ENCODE results near the gene ZNF423. TPM values are rescaled to one million over a fixed set of nuclear protein-coding genes. Genes with fewer than 3 reads are reported as not detected.
A peak's percentile ranks its signal among the peaks of the same experiment; 100 is the strongest.

Gene ZNF423
- total RNA-seq, 1 donor from 2014 or later = 10.6 TPM

DNA sequence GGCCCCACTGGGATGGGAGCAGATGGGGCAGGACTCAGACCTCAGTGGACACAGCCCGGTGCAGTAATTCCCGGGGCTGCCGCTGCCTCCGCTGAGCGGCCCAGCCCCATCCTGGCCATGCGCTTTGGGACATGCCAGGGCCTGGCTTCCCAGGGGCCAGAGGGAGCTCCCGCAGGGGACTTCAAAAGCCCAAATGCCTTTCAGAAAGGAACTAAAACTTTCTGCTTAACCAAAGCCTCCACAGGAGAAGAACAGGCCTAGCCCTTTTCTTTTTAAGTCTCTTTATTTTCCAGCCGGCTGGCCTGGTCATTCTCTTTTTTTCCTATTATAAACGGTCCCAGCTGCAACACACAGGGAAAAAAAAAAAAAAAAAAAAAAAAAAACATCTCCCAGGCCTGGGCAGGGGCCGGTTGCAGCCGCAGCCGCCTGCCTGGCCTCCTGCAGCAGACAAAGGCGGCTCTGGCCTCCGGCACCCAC, 10.7 kb upstream of the ZNF423 start:
- Histone ChIP-seq H3K4me2 (ENCODE audit: low read length) (no peak overlapping the region), H2AFZ (ENCODE audit: low read depth, low read length) (peak overlapping the region; percentile 18), H3K9ac (ENCODE audit: low read length) (no peak overlapping the region), H3K4me1 (ENCODE audit: insufficient read depth, low read length) (no peaks in the 10 kb centered on the region), H3K27ac (ENCODE audit: low read depth, low read length) (no peak overlapping the region), H3K79me2 (ENCODE audit: insufficient read depth, low read length) (no peaks in the 10 kb centered on the region), H4K20me1 (ENCODE audit: insufficient read depth, low read length) (no peaks in the 10 kb centered on the region), H3K27me3 (ENCODE audit: insufficient read depth, low read length) (peaks cover 14% of the 10 kb centered on the region), H3K36me3 (ENCODE audit: insufficient read depth, low read length) (no peaks in the 10 kb centered on the region), H3K9me3 (ENCODE audit: insufficient read depth, low read depth, low read length) (no peaks in the 10 kb centered on the region), H3K4me3 (ENCODE audit: insufficient read depth, low read depth, low read length) (no peak overlapping the region)
- Mint-ChIP-seq H3K27ac (ENCODE audit: unreplicated experiment) (no peak overlapping the region), H3K4me1 (ENCODE audit: low read depth, unreplicated experiment) (no peaks in the 10 kb centered on the region), H3K27me3 (ENCODE audit: low read depth, unreplicated experiment) (peaks cover 37% of the 10 kb centered on the region), H3K4me3 (ENCODE audit: unreplicated experiment) (no peak overlapping the region), H3K9me3 (ENCODE audit: unreplicated experiment) (no peaks in the 10 kb centered on the region), H3K36me3 (ENCODE audit: low read depth, unreplicated experiment) (no peaks in the 10 kb centered on the region)
- TF ChIP-seq EZH2 (IDR thresholded peaks at IDR 0.05; ENCODE audit: insufficient read depth, low read length) (no peak), CTCF (IDR thresholded peaks at IDR 0.05; ENCODE audit: insufficient read depth, low read depth, low read length) (no peak)
- FAIRE-seq (no peak), DNase-seq (ENCODE audit: low read depth) (no peak)

- TF ChIP-seq EZH2 (IDR thresholded peaks at IDR 0.05; ENCODE audit: insufficient read depth, low read length) = no peak
- TF ChIP-seq CTCF (IDR thresholded peaks at IDR 0.05; ENCODE audit: insufficient read depth, low read depth, low read length) = no peak
- no peaks in the 10 kb centered on the region for H3K9me3 Mint-ChIP-seq (ENCODE audit: unreplicated experiment)
- no peaks in the 10 kb centered on the region for H4K20me1 ChIP-seq (ENCODE audit: insufficient read depth, low read length)
- no peak overlapping the region for H2AFZ ChIP-seq (ENCODE audit: low read depth, low read length)
- peaks cover 7% of the 10 kb centered on the region for H3K4me1 ChIP-seq (ENCODE audit: insufficient read depth, low read length)
- H3K27ac ChIP-seq (ENCODE audit: low read depth, low read length) = no peak overlapping the region
- no peaks in the 10 kb centered on the region for H3K79me2 ChIP-seq (ENCODE audit: insufficient read depth, low read length)
- DNase-seq (ENCODE audit: low read depth) = no peak
- H3K36me3 Mint-ChIP-seq (ENCODE audit: low read depth, unreplicated experiment) = no peaks in the 10 kb centered on the region
- H3K27me3 ChIP-seq (ENCODE audit: insufficient read depth, low read length) = peaks cover 18% of the 10 kb centered on the region
- peaks cover 41% of the 10 kb centered on the region for H3K27me3 Mint-ChIP-seq (ENCODE audit: low read depth, unreplicated experiment)
- no peaks in the 10 kb centered on the region for H3K4me1 Mint-ChIP-seq (ENCODE audit: low read depth, unreplicated experiment)
- no peaks in the 10 kb centered on the region for H3K36me3 ChIP-seq (ENCODE audit: insufficient read depth, low read length)
- no peak overlapping the region for H3K4me2 ChIP-seq (ENCODE audit: low read length)
- H3K27ac Mint-ChIP-seq (ENCODE audit: unreplicated experiment) = no peak overlapping the region
- no peak for FAIRE-seq
- no peaks in the 10 kb centered on the region for H3K9me3 ChIP-seq (ENCODE audit: insufficient read depth, low read depth, low read length)
- H3K4me3 Mint-ChIP-seq (ENCODE audit: unreplicated experiment) = no peak overlapping the region
- H3K9ac ChIP-seq (ENCODE audit: low read length) = no peak overlapping the region
- no peak overlapping the region for H3K4me3 ChIP-seq (ENCODE audit: insufficient read depth, low read depth, low read length)
Measured at GRCh38 chr16:49862694-49863093, 6.8 kb upstream of the ZNF423 start.

DNA sequence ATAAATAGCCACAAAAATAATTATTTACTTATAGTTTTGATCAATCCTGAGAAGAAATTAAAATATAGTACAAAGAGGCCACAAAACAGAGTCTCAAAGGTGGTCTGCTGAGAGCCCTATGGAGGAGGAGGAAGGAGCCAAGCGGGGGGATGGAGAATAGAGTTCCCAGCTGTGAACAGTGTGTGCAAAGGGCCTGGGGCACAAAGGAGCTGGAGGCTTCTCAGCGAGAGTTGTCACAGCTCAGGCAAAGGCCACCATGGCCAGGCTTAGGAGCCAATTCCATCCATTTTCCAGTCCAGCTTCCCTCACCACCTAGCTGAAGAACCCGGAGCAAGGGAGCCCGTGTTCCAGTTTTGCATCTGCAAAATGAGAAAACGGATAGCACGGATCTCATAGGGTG, 5.4 kb upstream of the ZNF423 start:
- H3K27ac Mint-ChIP-seq (ENCODE audit: unreplicated experiment) = no peak overlapping the region
- H3K4me3 Mint-ChIP-seq (ENCODE audit: unreplicated experiment) = no peak overlapping the region
- H3K79me2 ChIP-seq (ENCODE audit: insufficient read depth, low read length) = no peaks in the 10 kb centered on the region
- FAIRE-seq = no peak
- peaks cover 7% of the 10 kb centered on the region for H3K4me1 ChIP-seq (ENCODE audit: insufficient read depth, low read length)
- no peaks in the 10 kb centered on the region for H3K36me3 ChIP-seq (ENCODE audit: insufficient read depth, low read length)
- no peak overlapping the region for H3K4me3 ChIP-seq (ENCODE audit: insufficient read depth, low read depth, low read length)
- no peak overlapping the region for H3K27ac ChIP-seq (ENCODE audit: low read depth, low read length)
- no peak overlapping the region for H3K4me2 ChIP-seq (ENCODE audit: low read length)
- H3K27me3 Mint-ChIP-seq (ENCODE audit: low read depth, unreplicated experiment) = peaks cover 35% of the 10 kb centered on the region
- no peak overlapping the region for H2AFZ ChIP-seq (ENCODE audit: low read depth, low read length)
- no peaks in the 10 kb centered on the region for H3K9me3 Mint-ChIP-seq (ENCODE audit: unreplicated experiment)
- H3K4me1 Mint-ChIP-seq (ENCODE audit: low read depth, unreplicated experiment) = peaks cover 2% of the 10 kb centered on the region
- no peak for TF ChIP-seq CTCF (IDR thresholded peaks at IDR 0.05; ENCODE audit: insufficient read depth, low read depth, low read length)
- no peak for TF ChIP-seq EZH2 (IDR thresholded peaks at IDR 0.05; ENCODE audit: insufficient read depth, low read length)
- no peaks in the 10 kb centered on the region for H4K20me1 ChIP-seq (ENCODE audit: insufficient read depth, low read length)
- peaks cover 13% of the 10 kb centered on the region for H3K27me3 ChIP-seq (ENCODE audit: insufficient read depth, low read length)
- H3K9me3 ChIP-seq (ENCODE audit: insufficient read depth, low read depth, low read length) = no peaks in the 10 kb centered on the region
- no peak for DNase-seq (ENCODE audit: low read depth)
- no peak overlapping the region for H3K9ac ChIP-seq (ENCODE audit: low read length)
- H3K36me3 Mint-ChIP-seq (ENCODE audit: low read depth, unreplicated experiment) = no peaks in the 10 kb centered on the region

All from astrocyte (in vitro differentiated cells and primary cell).